KMS-11 (cell line): ENCODE results near the gene TMTC1.

Experiments
- H2AFZ ChIP-seq: fragments of 200-600 bp; sonication (generic); 2 replicates; pipeline ENCODE4 v1.6.1; 2016; ENCODE audit warnings: antibody characterized with exemption, mixed run types, low read depth
- H3K27ac ChIP-seq: fragments of 200-600 bp; sonication (generic); 2 replicates; pipeline ENCODE4 v1.6.1; 2016; ENCODE audit warnings: mild to moderate bottlenecking, mixed run types
- H3K27me3 ChIP-seq: fragments of 200-600 bp; sonication (generic); 2 replicates; pipeline ENCODE4 v1.6.1; 2017; ENCODE audit warnings: mild to moderate bottlenecking, low read depth, mixed run types, moderate library complexity; ENCODE audit not compliant: insufficient read depth
- H3K36me3 ChIP-seq: fragments of 200-600 bp; sonication (generic); 2 replicates; pipeline ENCODE4 v1.6.1; 2017; ENCODE audit warnings: mild to moderate bottlenecking, mixed run types; ENCODE audit not compliant: insufficient read depth
- H3K4me1 ChIP-seq: fragments of 200-600 bp; sonication (generic); 2 replicates; pipeline ENCODE4 v1.6.1; 2016; ENCODE audit warnings: mild to moderate bottlenecking, low read depth, mixed run types; ENCODE audit not compliant: poor library complexity, severe bottlenecking
- H3K4me2 ChIP-seq: fragments of 200-600 bp; sonication (generic); 2 replicates; pipeline ENCODE4 v1.7.0; 2016; ENCODE audit warnings: mild to moderate bottlenecking, mixed run types
- H3K4me3 ChIP-seq: fragments of 200-600 bp; sonication (generic); IDR thresholded peaks from 2 replicates; pipeline ENCODE4 v1.6.1; 2017; ENCODE audit warnings: low read depth, low read length, mixed read lengths; ENCODE audit not compliant: insufficient read depth
- H3K79me2 ChIP-seq: fragments of 200-600 bp; sonication (generic); 2 replicates; pipeline ENCODE4 v1.6.1; 2016; ENCODE audit warnings: low read depth, mixed run types; ENCODE audit not compliant: insufficient read depth
- H3K9ac ChIP-seq: fragments of 200-600 bp; sonication (generic); 2 replicates; pipeline ENCODE4 v1.6.1; 2016; ENCODE audit warnings: mild to moderate bottlenecking, mixed run types
- H4K20me1 ChIP-seq: fragments of 200-600 bp; sonication (generic); 2 replicates; pipeline ENCODE4 v1.6.1; 2016; ENCODE audit warnings: mild to moderate bottlenecking, mixed run types; ENCODE audit not compliant: insufficient read depth
- CTCF ChIP-seq: fragments of 200-600 bp; sonication (generic); conservative IDR thresholded peaks from 2 replicates; pipeline ENCODE4 v1.6.1; 2017; ENCODE audit warnings: low read depth, mild to moderate bottlenecking, antibody characterized with exemption, low read length, moderate library complexity, mixed read lengths

The TMTC1 gene

GRCh38 chr12:29609431-29610215, 174.1 kb downstream of the TMTC1 start:
- TF ChIP-seq CTCF, result no peak

GRCh38 chr12:29608581-29608980, 175.2 kb downstream of the TMTC1 start:
- Histone ChIP-seq H3K9ac (no peak overlapping the region), H3K4me2 (no peak overlapping the region), H3K4me3 (no peak overlapping the region), H3K27ac (no peak overlapping the region), H3K36me3 (no peaks in the 10 kb centered on the region), H2AFZ (no peak overlapping the region), H3K4me1 (no peaks in the 10 kb centered on the region), H3K79me2 (no peaks in the 10 kb centered on the region), H3K27me3 (no peaks in the 10 kb centered on the region), H4K20me1 (no peaks in the 10 kb centered on the region)
- no peak for TF ChIP-seq CTCF

More at GRCh38 chr12:29609431-29610215, 174.1 kb downstream of the TMTC1 start:
- Histone ChIP-seq H3K4me2 (no peak overlapping the region), H4K20me1 (no peaks in the 10 kb centered on the region), H3K4me3 (no peak overlapping the region), H3K4me1 (no peaks in the 10 kb centered on the region), H2AFZ (no peak overlapping the region), H3K27me3 (no peaks in the 10 kb centered on the region), H3K27ac (no peak overlapping the region), H3K79me2 (no peaks in the 10 kb centered on the region), H3K36me3 (no peaks in the 10 kb centered on the region), H3K9ac (no peak overlapping the region)

GRCh38 chr12:29599381-29599780, 184.4 kb downstream of the TMTC1 start:
- TF ChIP-seq CTCF, result no peak
- H3K27me3 ChIP-seq, result no peaks in the 10 kb centered on the region
- no peak overlapping the region for H3K4me3 ChIP-seq
- no peaks in the 10 kb centered on the region for H3K4me1 ChIP-seq
- H3K27ac ChIP-seq, result no peak overlapping the region
- H3K79me2 ChIP-seq, result no peaks in the 10 kb centered on the region
- no peak overlapping the region for H2AFZ ChIP-seq
- H3K9ac ChIP-seq, result no peak overlapping the region
- H4K20me1 ChIP-seq, result no peaks in the 10 kb centered on the region
- H3K4me2 ChIP-seq, result no peak overlapping the region
- no peaks in the 10 kb centered on the region for H3K36me3 ChIP-seq

GRCh38 chr12:29595071-29595755, 188.5 kb downstream of the TMTC1 start:
- Histone ChIP-seq H3K4me3 (no peak overlapping the region), H3K36me3 (no peaks in the 10 kb centered on the region), H3K27me3 (no peaks in the 10 kb centered on the region), H3K27ac (no peak overlapping the region), H3K4me1 (no peaks in the 10 kb centered on the region), H3K4me2 (no peak overlapping the region), H4K20me1 (no peaks in the 10 kb centered on the region), H2AFZ (no peak overlapping the region), H3K79me2 (no peaks in the 10 kb centered on the region), H3K9ac (no peak overlapping the region)
- TF ChIP-seq CTCF, result no peak
